HG02852 (cell line): ENCODE measurements around the gene TTC32.

Source experiments
- ATAC-seq: cut with Tn5 transposase; IDR thresholded peaks from one replicate; pipeline ENCODE4 v1.9.1; 2021; ENCODE audit warnings: mild to moderate bottlenecking, moderate library complexity; ENCODE audit not compliant: unreplicated experiment

TTC32 gene

DNA sequence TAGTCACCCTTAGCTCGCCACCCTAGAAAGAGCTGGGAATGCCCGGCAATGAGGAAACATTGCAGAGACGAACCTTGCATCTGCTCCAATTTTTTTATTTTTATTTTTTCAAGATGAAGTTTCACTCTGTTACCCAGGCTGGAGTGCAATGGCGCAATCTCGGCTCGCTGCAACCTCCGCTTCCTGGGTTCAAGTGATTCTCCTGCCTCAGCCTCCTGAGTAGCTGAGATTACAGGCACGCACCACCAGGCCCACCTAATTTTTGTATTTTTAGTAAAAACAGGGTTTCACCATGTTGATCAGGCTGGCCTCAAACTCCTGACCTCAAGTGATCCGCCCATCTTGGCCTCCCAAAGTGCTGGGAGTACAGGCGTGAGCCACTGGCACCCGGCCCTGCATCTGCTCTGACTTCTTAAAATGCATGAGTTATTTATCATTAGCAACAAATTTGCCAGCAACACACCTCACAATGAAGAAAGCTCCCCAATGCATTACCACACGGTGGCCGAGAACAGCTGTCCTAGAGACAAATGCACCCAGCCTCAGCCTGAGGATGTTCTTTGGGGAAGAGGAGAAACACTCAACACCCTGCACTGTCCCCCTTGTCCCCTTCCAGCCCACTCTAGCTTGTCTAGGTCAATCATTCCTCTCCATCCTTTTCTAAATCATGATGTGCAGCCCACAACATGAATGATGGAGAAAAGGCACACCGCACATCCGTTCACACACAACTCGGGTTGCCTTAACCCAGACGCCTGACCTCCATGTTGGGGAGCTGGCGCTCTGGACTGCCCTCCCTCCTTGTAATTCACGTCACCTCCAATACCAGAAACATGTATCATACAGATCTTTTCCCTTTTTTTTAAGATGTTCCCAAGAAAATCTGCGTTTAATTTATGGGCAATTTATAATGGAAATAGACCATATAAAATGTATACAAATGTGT is 46.9 kb downstream of the TTC32 start:
- ATAC-seq = no peak

DNA sequence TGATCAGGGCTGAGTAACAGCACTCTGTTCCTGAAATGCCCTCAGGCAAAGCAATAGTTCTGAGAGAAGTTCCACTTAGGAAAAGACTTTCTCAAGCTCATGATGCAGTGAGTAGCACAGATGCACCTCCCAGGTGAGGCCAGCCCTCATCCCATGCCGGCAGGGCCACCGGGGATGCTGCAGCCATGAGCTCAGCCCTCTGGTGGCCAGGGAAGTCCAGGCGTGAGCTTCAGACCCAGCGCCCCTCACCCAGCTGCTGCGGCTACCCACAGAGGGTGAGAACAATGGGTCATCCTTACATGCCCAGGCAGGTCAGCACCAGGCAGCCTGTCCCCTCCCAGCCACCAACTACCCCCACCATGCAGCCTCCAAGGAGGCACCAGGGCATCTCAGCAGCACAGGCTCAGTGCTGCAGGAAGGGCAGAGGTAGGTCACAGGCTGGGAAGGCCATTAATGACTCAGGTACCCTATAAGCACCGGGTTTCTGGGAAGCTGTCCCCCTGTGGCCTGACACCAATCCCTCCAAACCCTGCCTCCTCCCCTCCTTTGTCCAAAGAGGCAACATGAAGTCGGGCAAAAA is 50.6 kb downstream of the TTC32 start:
- no peak for ATAC-seq

DNA sequence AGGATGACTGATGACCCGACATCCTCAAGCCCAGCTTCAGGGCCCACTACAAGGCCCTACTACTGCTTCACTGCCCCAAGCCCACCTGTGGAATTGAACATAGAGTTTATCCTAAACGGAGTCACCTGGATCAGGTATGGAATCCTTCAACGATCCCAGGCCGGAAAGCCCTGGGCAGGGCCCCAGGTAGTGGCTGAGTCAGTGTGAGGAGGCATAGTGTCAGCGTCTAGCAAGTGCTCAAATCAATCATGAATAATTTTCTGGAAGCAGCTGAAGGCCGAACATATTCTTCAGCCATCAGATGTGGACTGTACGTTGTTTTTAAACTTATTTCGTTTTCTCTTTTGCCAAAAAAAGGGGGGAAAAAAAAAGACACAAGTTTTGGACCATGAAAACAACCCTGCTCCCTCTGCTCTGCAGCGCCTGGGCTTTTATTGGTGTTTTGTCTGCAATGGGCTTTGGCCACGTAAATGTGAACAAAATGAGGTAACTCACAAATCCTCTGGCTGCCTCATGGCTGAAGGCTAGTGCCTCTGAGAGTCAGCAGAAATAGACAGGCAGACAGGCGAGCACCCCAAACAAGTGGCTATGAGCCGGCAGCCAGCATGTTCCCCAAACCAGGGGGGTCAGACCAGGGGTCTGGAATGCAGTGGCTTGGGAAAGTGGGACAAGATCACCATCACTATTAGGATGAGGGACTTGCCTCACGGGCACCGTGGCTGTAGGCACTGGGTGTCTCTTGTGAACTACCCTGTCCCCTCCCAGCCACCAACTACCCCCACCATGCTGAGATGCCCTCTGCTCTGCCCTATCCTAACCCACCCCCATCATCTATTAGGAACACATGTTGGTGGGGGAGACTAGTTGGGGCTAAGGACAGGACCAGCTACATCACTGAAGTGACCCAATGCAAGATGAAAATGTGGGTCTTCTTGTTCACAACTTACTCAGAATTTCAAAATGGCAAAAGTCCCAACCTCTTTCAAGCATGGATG is 51.4 kb downstream of the TTC32 start:
- no peak for ATAC-seq

DNA sequence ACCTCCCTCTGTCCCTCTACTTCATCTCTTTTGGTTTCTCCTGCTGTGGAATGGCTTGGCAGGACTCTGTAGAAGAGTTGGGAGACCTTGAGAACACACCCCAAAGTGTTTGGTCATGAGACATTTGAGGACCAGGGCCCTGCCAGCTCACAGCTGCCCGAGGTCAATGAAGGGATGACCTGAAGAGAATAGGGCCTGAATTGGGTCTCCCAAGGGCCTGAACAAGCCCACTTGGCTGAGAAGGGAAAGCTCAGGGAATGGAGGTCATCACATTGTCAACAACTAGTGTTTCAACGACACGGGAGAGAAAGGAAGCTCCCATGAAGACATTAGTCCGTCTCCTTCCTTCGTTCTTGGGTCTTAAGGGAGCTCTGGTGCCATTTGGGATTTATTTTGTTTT is 52.8 kb downstream of the TTC32 start:
- ATAC-seq = no peak

DNA sequence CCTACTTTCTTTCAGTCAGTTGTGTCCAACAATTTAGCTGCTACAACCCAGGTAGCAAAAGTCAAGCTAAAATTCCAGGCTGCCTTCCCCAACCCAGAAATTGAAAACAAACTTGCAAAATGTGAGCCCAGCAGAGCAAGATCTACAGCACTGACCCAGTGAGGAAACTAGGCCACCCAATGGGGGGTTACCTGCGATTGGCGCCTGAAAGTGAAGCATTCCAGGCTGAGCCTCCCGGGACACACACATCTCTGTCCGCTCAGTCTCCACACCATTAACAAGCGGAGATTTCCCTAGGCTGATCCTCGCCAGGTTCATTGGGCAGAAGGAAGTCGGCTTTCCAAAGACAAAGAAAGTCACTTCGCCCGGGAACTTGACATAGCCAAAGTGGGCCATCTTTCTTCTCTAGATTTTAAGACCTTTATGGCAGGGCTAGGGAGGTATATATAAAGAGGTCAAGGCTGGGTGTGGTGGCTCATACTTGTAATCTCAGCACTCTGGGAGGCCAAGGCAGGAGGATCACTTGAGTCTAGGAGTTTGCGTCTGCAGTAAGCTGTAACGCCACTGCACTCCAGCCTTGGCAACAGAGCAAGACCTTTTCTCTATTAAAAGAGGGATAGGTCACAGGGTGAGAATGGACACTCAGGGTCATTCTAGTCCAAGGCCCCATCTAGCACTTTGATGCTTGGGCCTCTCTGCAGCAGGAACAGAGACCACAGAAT is 53.6 kb downstream of the TTC32 start:
- ATAC-seq = no peak

DNA sequence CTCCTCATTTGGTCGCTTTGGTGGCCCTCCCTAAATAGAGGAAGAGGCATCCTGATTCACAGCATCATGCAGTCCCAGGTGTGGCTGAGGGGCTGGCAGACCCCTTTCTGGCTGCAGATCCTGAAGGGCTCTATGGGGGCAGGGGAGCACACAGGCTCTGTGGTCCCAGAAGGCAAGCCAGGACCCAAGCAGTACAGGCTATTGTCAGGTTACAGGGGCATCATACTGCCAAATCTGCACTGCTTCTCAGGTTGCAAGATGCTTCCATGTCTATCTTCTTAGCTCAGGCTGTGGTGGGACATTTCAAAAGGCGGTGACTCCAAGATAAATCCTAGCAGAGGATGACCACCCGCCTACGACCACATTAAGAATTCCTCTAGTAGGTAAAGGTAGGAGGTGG is 54.3 kb downstream of the TTC32 start:
- no peak for ATAC-seq
